GM12891 (cell line): ENCODE data around the gene KHDRBS2.

ENCODE experiments used
- PAX5 ChIP-seq: IDR thresholded peaks from 2 replicates; pipeline ENCODE4 v1.6.1; 2011; ENCODE audit warnings: low read length, moderate library complexity, mild to moderate bottlenecking; ENCODE audit not compliant: insufficient read depth, severe bottlenecking
- POLR2A ChIP-seq: IDR thresholded peaks from 2 replicates; pipeline ENCODE4 v1.6.1; 2011; ENCODE audit warnings: low read depth, low read length, control low read depth
- POLR2AphosphoS5 ChIP-seq: IDR thresholded peaks from 2 replicates; pipeline ENCODE4 v1.6.1; 2011; ENCODE audit warnings: low read depth, low read length, control low read depth
- POU2F2 ChIP-seq: IDR thresholded peaks from 2 replicates; pipeline ENCODE4 v1.6.1; 2011; ENCODE audit warnings: low read depth, mild to moderate bottlenecking, control low read depth, low read length, moderate library complexity
- SPI1 ChIP-seq: IDR thresholded peaks from 2 replicates; pipeline ENCODE4 v1.6.1; 2011; ENCODE audit warnings: low read depth, low read length, control low read depth
- TAF1 ChIP-seq: IDR thresholded peaks from 2 replicates; pipeline ENCODE4 v1.6.1; 2011; ENCODE audit warnings: low read depth, low read length, control low read depth

DNA sequence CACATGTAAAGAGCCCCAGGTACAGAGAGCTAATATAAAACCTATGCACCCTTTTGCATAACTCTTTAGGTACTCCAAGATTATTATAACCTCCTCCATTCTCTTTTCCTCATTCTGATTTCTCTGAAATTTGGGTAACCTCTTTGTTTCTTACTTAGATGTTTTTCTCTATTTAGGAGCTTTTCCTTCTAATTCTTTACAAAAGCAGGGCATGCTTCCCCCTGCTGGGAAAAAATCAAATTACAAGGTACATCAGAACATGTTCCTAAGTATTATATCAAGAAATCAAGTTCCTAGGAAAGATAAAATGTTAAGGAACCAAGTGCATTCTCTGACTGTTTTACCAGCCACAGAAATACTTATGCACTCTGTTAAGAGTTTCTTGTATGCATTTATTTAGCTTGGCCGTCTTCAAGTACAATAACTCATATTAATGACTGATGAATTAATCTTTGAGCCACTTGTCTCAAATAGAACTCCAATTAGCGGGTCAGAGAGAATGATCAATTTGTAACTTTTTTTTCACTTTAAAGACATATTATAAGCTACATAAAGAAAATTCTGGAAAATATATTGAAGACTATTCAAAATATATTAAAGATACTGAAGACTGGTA lies 2.1 kb downstream of the KHDRBS2 start:
- TF ChIP-seq POLR2A (no peak), TAF1 (no peak), POLR2AphosphoS5 (no peak), POU2F2 (no peak), SPI1 (no peak), PAX5 (no peak)
